ENCODE data around the gene TMEM150A. TPM values are rescaled to one million over a fixed set of nuclear protein-coding genes. Genes with fewer than 3 reads are reported as not detected.

Gene TMEM150A, protein sequence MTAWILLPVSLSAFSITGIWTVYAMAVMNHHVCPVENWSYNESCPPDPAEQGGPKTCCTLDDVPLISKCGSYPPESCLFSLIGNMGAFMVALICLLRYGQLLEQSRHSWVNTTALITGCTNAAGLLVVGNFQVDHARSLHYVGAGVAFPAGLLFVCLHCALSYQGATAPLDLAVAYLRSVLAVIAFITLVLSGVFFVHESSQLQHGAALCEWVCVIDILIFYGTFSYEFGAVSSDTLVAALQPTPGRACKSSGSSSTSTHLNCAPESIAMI
- 13.3 and 17.2 TPM in 2 replicates for total RNA-seq (2014; rRNA removed; shearing (Covaris generic); ENCODE audit: low replicate concordance)

- Histone ChIP-seq H3K9me2 (replicated peaks; ENCODE audit: insufficient read depth, low read length) (no peaks in the 10 kb centered on the region), H3K79me2 (ENCODE audit: low read length) (peaks cover 2% of the 10 kb centered on the region), H3K36me3 (ENCODE audit: insufficient read depth, low read length) (peaks cover 7% of the 10 kb centered on the region; the same call in 1 of the 2 replicates), H3K4me2 (ENCODE audit: low read depth, low read length, poor library complexity, severe bottlenecking) (peak within 1 kb of the TSS; percentile 83), H3K4me1 (ENCODE audit: low read length) (peaks cover 31% of the 10 kb centered on the region), H3K27me3 (ENCODE audit: low read length) (no peaks in the 10 kb centered on the region), H3K9me3 (ENCODE audit: low read length) (no peaks in the 10 kb centered on the region), H3K9ac (ENCODE audit: low read length) (peak within 1 kb of the TSS; percentile 68), H3K27ac (ENCODE audit: low read length) (0 out of 2 replicates have a peak within 1 kb of the TSS, but pooled peaks have one; percentile 10), H2AFZ (ENCODE audit: low read length) (peak within 1 kb of the TSS; percentile 40), H3K4me3 (ENCODE audit: low read length) (peak within 1 kb of the TSS; percentile 70), H4K20me1 (ENCODE audit: insufficient read depth, low read depth, low read length) (no peaks in the 10 kb centered on the region)
- peak; percentile 98 for DNase-seq
These were observed at the start of gene TMEM150A for GRCh38 chr2:85602476-85603234. Gene TMEM150A (minus strand): TSS chr2:85602698. CDS start chr2:85601948, 750 bp downstream.

- H3K27ac ChIP-seq (ENCODE audit: low read length), result no peak overlapping the region
- H2AFZ ChIP-seq (ENCODE audit: low read length), result no peak overlapping the region
- no peak for DNase-seq
- H3K79me2 ChIP-seq (ENCODE audit: low read length), result no peaks in the 10 kb centered on the region
- H3K9ac ChIP-seq (ENCODE audit: low read length), result no peak overlapping the region
- no peaks in the 10 kb centered on the region for H3K4me1 ChIP-seq (ENCODE audit: low read length)
- no peaks in the 10 kb centered on the region for H3K27me3 ChIP-seq (ENCODE audit: low read length)
- H4K20me1 ChIP-seq (ENCODE audit: insufficient read depth, low read depth, low read length), result no peaks in the 10 kb centered on the region
- H3K9me2 ChIP-seq (replicated peaks; ENCODE audit: insufficient read depth, low read length), result no peaks in the 10 kb centered on the region
- H3K9me3 ChIP-seq (ENCODE audit: low read length), result no peaks in the 10 kb centered on the region
- H3K36me3 ChIP-seq (ENCODE audit: insufficient read depth, low read length), result peaks cover 47% of the 10 kb centered on the region
- H3K4me2 ChIP-seq (ENCODE audit: low read depth, low read length, poor library complexity, severe bottlenecking), result no peak overlapping the region
- H3K4me3 ChIP-seq (ENCODE audit: low read length), result no peak overlapping the region
These were observed 49.6 kb upstream of the TMEM150A start for GRCh38 chr2:85652056-85652455.

GRCh38 chr2:85651097-85651496 is 48.6 kb upstream of the TMEM150A start:
- Histone ChIP-seq H3K27ac (ENCODE audit: low read length) (no peak overlapping the region), H3K9me2 (replicated peaks; ENCODE audit: insufficient read depth, low read length) (no peaks in the 10 kb centered on the region), H3K4me3 (ENCODE audit: low read length) (no peak overlapping the region), H3K27me3 (ENCODE audit: low read length) (no peaks in the 10 kb centered on the region), H3K4me1 (ENCODE audit: low read length) (no peaks in the 10 kb centered on the region), H3K9ac (ENCODE audit: low read length) (no peak overlapping the region), H3K4me2 (ENCODE audit: low read depth, low read length, poor library complexity, severe bottlenecking) (no peak overlapping the region), H3K9me3 (ENCODE audit: low read length) (no peaks in the 10 kb centered on the region), H2AFZ (ENCODE audit: low read length) (no peak overlapping the region), H3K79me2 (ENCODE audit: low read length) (peaks cover 5% of the 10 kb centered on the region; the same call in 1 of the 2 replicates), H3K36me3 (ENCODE audit: insufficient read depth, low read length) (peaks cover 55% of the 10 kb centered on the region), H4K20me1 (ENCODE audit: insufficient read depth, low read depth, low read length) (no peaks in the 10 kb centered on the region)
- no peak for DNase-seq

DNA sequence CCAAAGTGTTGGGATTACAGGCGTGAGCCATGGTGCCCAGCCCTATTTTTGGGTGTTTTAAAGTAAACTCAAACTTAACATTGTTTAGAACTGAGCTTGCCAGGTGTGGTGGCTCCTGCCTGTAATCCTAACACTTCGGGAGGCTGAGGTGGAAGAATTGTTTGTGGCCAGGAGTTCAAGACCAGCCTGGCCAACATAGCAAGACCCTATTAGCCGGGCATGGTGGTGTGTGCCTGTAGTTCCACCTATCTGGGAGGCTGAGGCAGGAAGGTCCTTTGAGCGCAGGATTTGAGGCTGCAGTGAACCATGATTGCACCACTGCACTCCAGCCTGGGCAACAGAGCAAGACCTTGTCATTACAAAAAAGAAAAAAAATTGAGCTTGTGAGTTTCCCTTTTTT is 48.0 kb upstream of the TMEM150A start:
- H3K36me3 ChIP-seq (ENCODE audit: insufficient read depth, low read length), result peaks cover 62% of the 10 kb centered on the region
- no peaks in the 10 kb centered on the region for H4K20me1 ChIP-seq (ENCODE audit: insufficient read depth, low read depth, low read length)
- DNase-seq, result no peak

DNA sequence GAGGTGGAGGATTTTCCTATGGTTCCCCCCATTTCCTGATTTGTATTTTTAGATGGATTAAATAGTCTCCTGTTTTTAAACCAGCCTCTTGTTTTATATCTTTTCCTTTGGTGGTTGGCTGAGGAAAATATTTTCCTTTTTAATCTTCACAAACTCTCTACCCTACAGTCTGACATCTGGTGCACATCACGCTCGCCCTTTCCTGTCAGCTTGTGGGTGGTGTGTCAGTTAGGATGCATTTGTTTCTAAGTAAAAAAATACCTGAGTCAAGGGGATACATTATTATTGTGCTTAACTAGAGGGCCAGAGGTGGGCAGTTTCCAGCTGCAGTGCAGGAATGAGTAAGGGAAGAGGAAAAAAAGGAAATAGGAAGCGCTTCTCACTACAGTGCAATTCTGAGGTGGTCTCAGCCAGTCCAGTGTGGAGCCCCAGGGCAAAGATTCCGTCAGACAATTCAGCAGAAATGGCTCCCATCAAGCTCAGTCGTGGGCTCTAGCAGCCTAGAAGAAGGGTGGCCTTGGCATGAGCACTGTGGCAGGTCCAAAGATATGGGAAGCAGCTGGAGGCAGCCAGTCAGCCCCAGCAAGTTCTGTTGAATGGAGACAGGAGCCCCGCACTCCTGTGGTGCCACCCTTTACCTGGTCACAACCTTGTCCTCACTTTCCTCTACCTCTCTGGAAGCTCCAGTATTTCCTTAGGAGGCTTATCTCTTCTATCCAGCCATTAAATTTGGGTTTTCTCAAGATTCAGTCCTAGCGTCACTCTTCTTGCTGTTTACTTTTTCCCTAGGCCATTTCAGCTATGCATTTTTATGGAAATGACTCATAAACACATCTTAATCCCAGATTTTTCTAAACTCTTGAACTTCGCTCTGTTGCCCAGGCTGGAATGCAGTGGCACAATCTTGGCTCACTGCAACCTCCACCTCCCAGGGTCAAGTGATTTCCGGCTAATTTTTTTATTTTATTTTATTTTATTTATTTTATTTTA is 47.0 kb upstream of the TMEM150A start:
- no peak overlapping the region for H3K27ac ChIP-seq (ENCODE audit: low read length)
- DNase-seq, result no peak
- H3K27me3 ChIP-seq (ENCODE audit: low read length), result no peaks in the 10 kb centered on the region
- peaks cover 8% of the 10 kb centered on the region; the same call in 1 of the 2 replicates for H3K79me2 ChIP-seq (ENCODE audit: low read length)
- H3K4me3 ChIP-seq (ENCODE audit: low read length), result no peak overlapping the region
- H3K36me3 ChIP-seq (ENCODE audit: insufficient read depth, low read length), result peaks cover 70% of the 10 kb centered on the region
- H3K9me3 ChIP-seq (ENCODE audit: low read length), result no peaks in the 10 kb centered on the region
- H2AFZ ChIP-seq (ENCODE audit: low read length), result no peak overlapping the region
- no peaks in the 10 kb centered on the region for H4K20me1 ChIP-seq (ENCODE audit: insufficient read depth, low read depth, low read length)
- no peak overlapping the region for H3K9ac ChIP-seq (ENCODE audit: low read length)
- no peaks in the 10 kb centered on the region for H3K4me1 ChIP-seq (ENCODE audit: low read length)
- no peak overlapping the region for H3K4me2 ChIP-seq (ENCODE audit: low read depth, low read length, poor library complexity, severe bottlenecking)
- no peaks in the 10 kb centered on the region for H3K9me2 ChIP-seq (replicated peaks; ENCODE audit: insufficient read depth, low read length)

More for the DNA sequence above, 48.0 kb upstream of the TMEM150A start:
- Histone ChIP-seq H3K4me2 (ENCODE audit: low read depth, low read length, poor library complexity, severe bottlenecking) (no peak overlapping the region), H3K9me3 (ENCODE audit: low read length) (no peaks in the 10 kb centered on the region), H3K9ac (ENCODE audit: low read length) (no peak overlapping the region), H3K79me2 (ENCODE audit: low read length) (peaks cover 5% of the 10 kb centered on the region; the same call in 1 of the 2 replicates), H3K4me3 (ENCODE audit: low read length) (no peak overlapping the region), H3K27me3 (ENCODE audit: low read length) (no peaks in the 10 kb centered on the region), H3K9me2 (replicated peaks; ENCODE audit: insufficient read depth, low read length) (no peaks in the 10 kb centered on the region), H2AFZ (ENCODE audit: low read length) (no peak overlapping the region), H3K4me1 (ENCODE audit: low read length) (no peaks in the 10 kb centered on the region), H3K27ac (ENCODE audit: low read length) (no peak overlapping the region)

DNA sequence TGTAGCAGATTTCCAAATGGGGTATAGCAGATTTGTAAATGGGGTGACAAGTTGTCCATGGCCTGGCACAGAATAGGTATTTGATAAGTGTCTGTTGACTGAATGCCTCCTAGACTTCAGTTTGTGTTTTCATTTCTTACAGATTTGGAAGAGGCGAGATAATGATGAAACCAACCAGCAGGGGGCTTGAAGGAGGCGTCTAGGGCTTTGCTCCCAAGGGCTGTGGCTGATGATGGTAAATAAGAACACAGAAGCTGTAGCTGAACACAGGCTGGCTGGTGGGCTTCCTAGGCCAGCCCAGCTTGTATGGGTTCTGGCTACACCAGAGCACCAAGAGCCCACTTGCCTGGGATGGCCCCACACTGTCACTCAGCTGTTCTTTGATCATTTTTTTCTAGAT is 46.1 kb upstream of the TMEM150A start:
- Histone ChIP-seq H3K79me2 (ENCODE audit: low read length) (peaks cover 8% of the 10 kb centered on the region; the same call in 1 of the 2 replicates), H2AFZ (ENCODE audit: low read length) (no peak overlapping the region), H3K27ac (ENCODE audit: low read length) (no peak overlapping the region), H3K4me3 (ENCODE audit: low read length) (no peak overlapping the region), H3K36me3 (ENCODE audit: insufficient read depth, low read length) (peaks cover 74% of the 10 kb centered on the region), H4K20me1 (ENCODE audit: insufficient read depth, low read depth, low read length) (no peaks in the 10 kb centered on the region), H3K9me2 (replicated peaks; ENCODE audit: insufficient read depth, low read length) (no peaks in the 10 kb centered on the region), H3K27me3 (ENCODE audit: low read length) (no peaks in the 10 kb centered on the region), H3K4me1 (ENCODE audit: low read length) (no peaks in the 10 kb centered on the region), H3K9me3 (ENCODE audit: low read length) (no peaks in the 10 kb centered on the region), H3K4me2 (ENCODE audit: low read depth, low read length, poor library complexity, severe bottlenecking) (no peak overlapping the region), H3K9ac (ENCODE audit: low read length) (no peak overlapping the region)
- DNase-seq, result peak; percentile 77

- H3K4me3 ChIP-seq (ENCODE audit: low read length), result no peak overlapping the region
- no peak for DNase-seq
These were observed 45.5 kb upstream of the TMEM150A start for GRCh38 chr2:85647823-85648526.

More at GRCh38 chr2:85647823-85648526, 45.5 kb upstream of the TMEM150A start:
- Histone ChIP-seq H3K79me2 (ENCODE audit: low read length) (peaks cover 8% of the 10 kb centered on the region; the same call in 1 of the 2 replicates), H3K9me3 (ENCODE audit: low read length) (no peaks in the 10 kb centered on the region), H3K9me2 (replicated peaks; ENCODE audit: insufficient read depth, low read length) (no peaks in the 10 kb centered on the region), H3K4me2 (ENCODE audit: low read depth, low read length, poor library complexity, severe bottlenecking) (no peak overlapping the region), H2AFZ (ENCODE audit: low read length) (no peak overlapping the region), H3K27ac (ENCODE audit: low read length) (no peak overlapping the region), H3K27me3 (ENCODE audit: low read length) (no peaks in the 10 kb centered on the region), H3K36me3 (ENCODE audit: insufficient read depth, low read length) (peaks cover 78% of the 10 kb centered on the region), H3K4me1 (ENCODE audit: low read length) (no peaks in the 10 kb centered on the region), H3K9ac (ENCODE audit: low read length) (no peak overlapping the region), H4K20me1 (ENCODE audit: insufficient read depth, low read depth, low read length) (no peaks in the 10 kb centered on the region)

All from Karpas-422 (cell line).